ENCODE results near the gene ULK4. TPM values are rescaled to one million over a fixed set of nuclear protein-coding genes. Genes with fewer than 3 reads are reported as not detected.

ULK4 gene
- total RNA-seq, 1 donor from 2014 or later = 11.2 TPM

DNA sequence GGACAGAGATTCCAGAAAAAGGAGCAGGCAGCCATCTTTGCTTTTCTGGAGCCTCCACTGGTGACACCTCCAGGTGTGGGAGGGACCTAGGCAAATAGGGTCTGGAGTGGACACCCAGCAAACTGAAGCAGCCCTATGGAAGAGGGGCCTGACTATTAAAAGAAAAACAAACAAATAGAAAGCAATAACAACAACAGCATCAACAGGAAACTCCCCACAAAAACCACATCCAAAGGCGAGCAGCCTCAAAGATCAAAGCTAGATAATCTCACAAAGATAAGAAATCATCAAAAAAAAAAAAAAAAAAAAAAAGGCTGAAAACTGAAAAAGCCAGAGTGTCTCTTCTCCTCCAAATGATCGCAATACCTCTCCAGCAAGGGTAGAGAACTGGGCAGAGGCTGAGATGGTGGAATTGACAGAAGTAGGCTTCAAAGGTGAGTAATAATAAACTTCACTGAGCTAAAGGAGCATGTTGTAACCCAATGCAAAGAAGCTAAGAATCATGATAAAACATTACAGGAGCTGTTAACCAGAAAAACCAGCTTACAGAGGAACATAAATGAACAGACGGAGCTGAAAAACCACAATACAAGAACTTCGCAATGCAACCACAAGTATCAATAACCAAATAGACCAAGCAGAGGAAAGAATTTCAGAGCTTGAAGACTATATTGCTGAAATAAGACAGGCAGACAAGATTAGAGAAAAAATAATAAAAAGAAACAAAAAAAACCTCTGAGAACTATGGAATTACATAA lies 537.2 kb downstream of the ULK4 start:
- H3K4me3 ChIP-seq = no peak overlapping the region
- TF ChIP-seq, protein P1, sequence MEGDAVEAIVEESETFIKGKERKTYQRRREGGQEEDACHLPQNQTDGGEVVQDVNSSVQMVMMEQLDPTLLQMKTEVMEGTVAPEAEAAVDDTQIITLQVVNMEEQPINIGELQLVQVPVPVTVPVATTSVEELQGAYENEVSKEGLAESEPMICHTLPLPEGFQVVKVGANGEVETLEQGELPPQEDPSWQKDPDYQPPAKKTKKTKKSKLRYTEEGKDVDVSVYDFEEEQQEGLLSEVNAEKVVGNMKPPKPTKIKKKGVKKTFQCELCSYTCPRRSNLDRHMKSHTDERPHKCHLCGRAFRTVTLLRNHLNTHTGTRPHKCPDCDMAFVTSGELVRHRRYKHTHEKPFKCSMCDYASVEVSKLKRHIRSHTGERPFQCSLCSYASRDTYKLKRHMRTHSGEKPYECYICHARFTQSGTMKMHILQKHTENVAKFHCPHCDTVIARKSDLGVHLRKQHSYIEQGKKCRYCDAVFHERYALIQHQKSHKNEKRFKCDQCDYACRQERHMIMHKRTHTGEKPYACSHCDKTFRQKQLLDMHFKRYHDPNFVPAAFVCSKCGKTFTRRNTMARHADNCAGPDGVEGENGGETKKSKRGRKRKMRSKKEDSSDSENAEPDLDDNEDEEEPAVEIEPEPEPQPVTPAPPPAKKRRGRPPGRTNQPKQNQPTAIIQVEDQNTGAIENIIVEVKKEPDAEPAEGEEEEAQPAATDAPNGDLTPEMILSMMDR (IDR thresholded peaks at IDR 0.05) = no peak
- no peak overlapping the region for H3K27ac ChIP-seq
- H3K9me3 ChIP-seq = peaks cover 5% of the 10 kb centered on the region
- no peaks in the 10 kb centered on the region for H3K27me3 ChIP-seq
- DNase-seq = no peak
- no peak for ATAC-seq
- no peaks in the 10 kb centered on the region for H3K4me1 ChIP-seq
- no peaks in the 10 kb centered on the region for H3K36me3 ChIP-seq
- intact Hi-C loops (cut with DNase I) = no loop called here

DNA sequence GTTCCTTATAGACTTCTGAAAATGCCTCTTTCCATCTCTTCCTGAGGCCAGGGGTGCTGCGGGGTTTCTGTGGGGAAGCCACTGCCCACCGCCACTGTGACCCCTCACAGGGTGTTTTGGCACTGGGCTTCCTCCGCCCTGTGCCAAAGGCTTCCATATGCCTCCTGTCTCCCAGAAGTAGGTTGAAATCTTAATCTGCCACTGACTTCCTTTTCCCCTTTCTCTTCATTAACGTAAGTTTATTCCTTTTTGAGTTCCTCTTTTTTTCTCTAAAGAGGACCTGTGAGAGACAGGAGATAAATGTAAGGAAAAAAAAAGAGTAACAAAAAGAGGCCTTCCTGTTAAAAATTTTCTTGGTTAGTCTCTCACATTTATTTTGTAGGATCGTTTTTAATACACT lies 542.1 kb downstream of the ULK4 start:
- TF ChIP-seq, protein P1 (IDR thresholded peaks at IDR 0.05) = no peak
- no peak for DNase-seq
- intact Hi-C loops (cut with DNase I) = no loop called here
- no peak overlapping the region for H3K27ac ChIP-seq
- H3K36me3 ChIP-seq = no peaks in the 10 kb centered on the region
- H3K9me3 ChIP-seq = no peaks in the 10 kb centered on the region
- no peak overlapping the region for H3K4me3 ChIP-seq
- H3K27me3 ChIP-seq = no peaks in the 10 kb centered on the region
- H3K4me1 ChIP-seq = no peaks in the 10 kb centered on the region
- ATAC-seq = peak; percentile 46

DNA sequence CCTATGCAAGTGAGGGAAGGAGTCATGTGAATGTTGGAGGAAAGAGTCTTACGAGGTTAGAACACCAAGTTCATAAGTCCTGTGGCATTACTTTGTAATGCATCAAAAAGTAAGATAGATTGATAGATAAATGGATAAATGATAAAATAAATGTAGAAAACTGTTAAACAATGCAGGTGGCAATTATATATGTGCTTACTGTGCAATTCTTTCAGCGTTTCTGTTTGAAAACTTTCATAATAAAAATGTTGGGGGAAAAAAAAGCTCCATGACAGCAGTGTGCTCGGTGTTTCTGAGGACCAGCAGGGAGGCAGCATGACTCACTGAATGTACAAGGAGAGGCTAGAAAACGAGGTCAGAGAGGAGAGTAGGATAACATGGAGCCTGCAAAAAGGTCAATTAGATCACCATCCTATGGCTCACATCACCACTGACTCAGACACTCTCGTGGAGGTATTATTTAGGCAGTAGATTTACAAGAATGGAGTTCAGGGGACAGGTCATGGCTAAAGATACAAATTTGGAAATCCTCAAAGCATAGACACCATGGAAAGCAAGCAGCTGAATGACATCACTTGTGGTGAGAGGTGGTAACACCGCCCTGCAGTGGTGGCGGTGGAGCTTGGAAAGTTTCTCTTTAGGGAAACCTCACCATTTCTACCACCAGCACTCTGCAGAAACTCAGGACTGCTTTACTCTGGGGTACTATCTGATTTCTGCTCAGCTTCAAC lies 542.8 kb downstream of the ULK4 start:
- DNase-seq = no peak
- Histone ChIP-seq H3K4me3 (no peak overlapping the region), H3K9me3 (no peaks in the 10 kb centered on the region), H3K4me1 (no peaks in the 10 kb centered on the region), H3K27me3 (no peaks in the 10 kb centered on the region), H3K27ac (no peak overlapping the region), H3K36me3 (no peaks in the 10 kb centered on the region)
- ATAC-seq = peak; percentile 39
- TF ChIP-seq, protein P1 (IDR thresholded peaks at IDR 0.05) = no peak
- intact Hi-C loops (cut with DNase I) = no loop called here

GRCh38 chr3:41417574-41417973 lies 544.3 kb downstream of the ULK4 start:
- Histone ChIP-seq H3K4me1 (no peaks in the 10 kb centered on the region), H3K27me3 (no peaks in the 10 kb centered on the region), H3K27ac (no peak overlapping the region), H3K4me3 (no peak overlapping the region), H3K36me3 (no peaks in the 10 kb centered on the region), H3K9me3 (no peaks in the 10 kb centered on the region)
- ATAC-seq (no peak), DNase-seq (no peak)
- TF ChIP-seq, protein P1 (IDR thresholded peaks at IDR 0.05) = no peak
- intact Hi-C loops (cut with DNase I) = no loop called here

GRCh38 chr3:41411065-41411464 lies 550.8 kb downstream of the ULK4 start:
- no peaks in the 10 kb centered on the region for H3K36me3 ChIP-seq
- no peak for DNase-seq
- intact Hi-C loops (cut with DNase I) = no loop called here
- no peak overlapping the region for H3K4me3 ChIP-seq
- TF ChIP-seq, protein P1 (IDR thresholded peaks at IDR 0.05) = no peak
- no peaks in the 10 kb centered on the region for H3K4me1 ChIP-seq
- no peaks in the 10 kb centered on the region for H3K9me3 ChIP-seq
- no peaks in the 10 kb centered on the region for H3K27me3 ChIP-seq
- no peak for ATAC-seq
- no peak overlapping the region for H3K27ac ChIP-seq
